NCI-H510A treated with DMSO at 0.1 percent for 48 hours (cell line): Measurements from ENCODE around the gene CIZ1.
"Not testable (repeated sequence)": the region's sequence is repeated elsewhere in the genome, so short reads cannot be mapped to it uniquely, and the experiment has no call there.

Experiments
- DNase-seq: peaks from one replicate; lab custom pipeline; 2025; lab: John Stamatoyannopoulos, UW

The CIZ1 gene

GRCh38 chr9:128145536-128145935 lies 45.8 kb downstream of the CIZ1 start:
- no peak for DNase-seq

- no peak for DNase-seq
Measured at GRCh38 chr9:128144239-128145181, 46.9 kb downstream of the CIZ1 start.

GRCh38 chr9:128143525-128144238 lies 47.7 kb downstream of the CIZ1 start:
- no peak for DNase-seq

- no peak for DNase-seq
Measured at GRCh38 chr9:128142596-128142995, 48.8 kb downstream of the CIZ1 start.

DNA sequence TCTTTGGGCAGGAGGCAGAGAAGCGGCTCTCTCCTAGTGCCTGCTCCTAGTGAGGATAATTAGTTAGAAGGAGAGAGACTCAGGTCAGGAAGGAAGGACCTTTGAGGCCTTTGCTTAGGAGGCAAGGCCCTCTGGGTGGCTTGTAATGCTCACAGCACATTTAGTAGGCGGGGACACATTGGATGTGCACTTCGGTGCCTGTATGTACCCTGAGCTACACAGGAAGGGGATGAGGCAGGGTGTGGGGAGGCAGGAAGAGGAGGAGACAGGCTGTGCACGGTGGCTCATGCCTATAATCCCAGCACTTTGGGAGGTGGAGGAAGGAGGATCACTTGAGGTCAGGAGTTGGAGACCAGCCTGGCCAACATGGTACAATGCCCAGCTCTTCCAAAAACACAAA lies 49.3 kb downstream of the CIZ1 start:
- no peak for DNase-seq

- no peak for DNase-seq
Measured at GRCh38 chr9:128141604-128142003, 49.8 kb downstream of the CIZ1 start.

GRCh38 chr9:128139621-128140020 lies 51.8 kb downstream of the CIZ1 start:
- DNase-seq = no peak

DNA sequence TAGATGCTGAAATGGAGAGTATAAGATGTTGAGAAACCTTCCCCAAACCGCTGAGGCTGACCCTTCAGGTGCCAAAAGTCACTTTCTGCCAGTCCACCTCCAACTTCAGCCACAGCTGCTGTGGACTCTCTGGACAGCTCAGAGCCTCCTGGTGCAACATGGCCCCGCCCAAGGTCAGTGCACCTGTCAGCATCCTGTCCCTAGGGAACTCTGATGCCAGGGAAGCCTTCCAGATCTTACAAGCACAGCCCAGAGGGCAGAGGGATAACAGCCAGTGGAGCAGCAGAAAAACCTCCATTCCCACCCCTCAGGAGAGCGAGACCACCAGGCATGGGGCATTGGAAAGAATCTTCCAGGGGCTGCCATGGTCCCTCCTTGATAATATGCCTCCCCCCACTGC lies 53.4 kb downstream of the CIZ1 start:
- DNase-seq = no peak

DNA sequence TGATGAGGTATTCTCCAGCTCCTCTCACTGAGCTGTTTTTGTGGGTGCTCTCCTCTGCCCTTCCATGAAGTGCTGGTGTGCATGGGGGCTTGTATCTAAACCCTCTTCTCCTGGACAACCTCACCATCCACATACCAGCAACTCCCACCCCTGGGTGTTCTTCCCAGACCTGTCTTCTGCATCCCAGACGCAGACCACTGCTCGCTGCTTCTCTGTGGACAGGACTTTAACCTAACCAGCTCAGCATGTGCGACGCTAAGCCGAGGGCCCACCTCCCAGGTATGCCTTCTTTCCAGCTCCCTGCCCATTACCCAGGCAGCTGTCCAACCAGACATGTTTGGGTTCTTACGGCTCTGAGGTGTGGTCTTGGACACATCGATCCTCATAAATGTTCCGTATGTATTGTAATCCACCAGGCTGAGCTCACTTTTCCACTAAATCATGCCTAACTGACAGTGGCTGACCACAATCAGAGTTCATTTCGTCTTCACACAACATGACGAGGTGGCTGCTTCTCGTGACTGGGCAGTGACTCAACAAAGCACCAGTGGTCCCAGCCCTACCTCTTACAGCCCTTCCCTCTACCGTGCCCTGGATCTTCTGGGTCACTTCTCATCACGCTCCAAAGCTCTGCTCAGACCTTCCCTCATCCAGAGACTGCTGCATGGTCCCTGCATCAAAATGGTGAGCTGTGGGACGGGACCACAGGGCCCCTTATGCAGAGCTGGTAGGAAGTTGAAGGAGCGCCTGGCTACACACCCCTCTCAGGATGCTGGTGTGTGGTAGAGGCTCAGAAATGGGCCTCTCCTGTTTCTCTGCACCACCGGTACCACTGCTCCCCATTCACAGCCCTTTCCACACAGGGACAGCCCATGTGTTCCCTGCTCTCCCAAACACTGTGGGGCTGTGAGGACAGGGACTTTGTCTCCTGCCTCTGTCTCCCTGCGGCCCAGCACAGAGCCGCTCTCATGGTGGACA lies 54.3 kb downstream of the CIZ1 start:
- no peak for DNase-seq

- not testable (repeated sequence) for DNase-seq
Measured at GRCh38 chr9:128135561-128135960, 55.8 kb downstream of the CIZ1 start.

DNA sequence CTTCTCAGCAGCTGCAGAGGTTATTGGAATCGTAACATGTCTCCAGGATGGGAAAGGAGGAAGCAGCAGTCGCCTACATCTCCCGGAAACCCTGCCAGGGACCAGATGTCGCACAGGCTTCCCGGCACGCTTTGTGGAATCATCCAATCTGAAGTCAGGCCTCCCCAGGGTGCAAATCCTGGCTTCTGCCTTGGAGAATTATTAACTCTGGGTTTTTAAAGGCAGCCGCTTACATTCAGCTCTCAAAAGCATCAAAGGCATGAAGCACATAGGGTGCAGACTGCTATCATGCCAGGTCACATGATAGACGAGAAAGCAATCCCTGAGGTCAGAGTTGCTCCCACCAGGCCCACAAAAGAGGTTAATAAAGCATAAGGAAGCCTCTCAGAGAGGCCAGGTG lies 59.2 kb downstream of the CIZ1 start:
- DNase-seq = not testable (repeated sequence)

DNA sequence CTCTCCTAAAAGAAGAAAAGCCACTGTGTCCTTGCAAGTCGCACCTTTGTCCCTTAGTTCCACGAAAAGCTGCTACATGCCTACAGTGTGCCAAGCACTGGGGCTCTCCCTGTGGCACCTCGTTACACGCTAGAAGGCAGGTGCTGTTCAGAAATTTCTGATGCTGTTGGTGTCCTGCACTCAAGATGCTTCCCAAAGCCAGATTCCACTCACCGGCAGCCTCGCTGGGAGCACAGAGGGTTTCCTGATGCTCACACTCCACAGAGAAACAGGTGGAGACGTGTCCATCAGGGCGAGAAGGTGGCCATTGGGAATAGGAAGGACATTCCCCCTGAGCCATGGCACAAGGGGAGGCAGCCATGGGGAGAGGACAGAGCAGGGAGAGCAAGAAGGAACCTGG lies 60.0 kb downstream of the CIZ1 start:
- not testable (repeated sequence) for DNase-seq

DNA sequence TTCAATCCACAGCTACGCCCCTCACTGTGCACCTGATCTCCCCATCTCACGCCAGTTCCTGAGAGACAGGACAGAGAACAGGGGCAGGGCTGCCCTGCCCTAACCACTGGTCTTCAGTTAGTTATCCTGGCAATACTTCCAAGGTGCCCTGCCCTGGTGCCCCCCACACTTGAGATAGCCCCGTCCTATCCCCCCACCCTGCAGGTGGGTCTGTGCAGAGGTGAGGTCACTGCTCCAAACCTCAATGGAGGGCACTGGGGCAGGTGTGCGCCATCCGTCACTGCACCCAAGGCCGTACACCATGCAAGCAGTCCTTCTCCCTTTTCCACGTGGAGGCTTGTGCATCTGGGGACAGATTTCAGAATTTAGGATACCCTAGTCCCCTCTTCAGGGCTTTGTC lies 60.7 kb downstream of the CIZ1 start:
- DNase-seq = not testable (repeated sequence)

DNA sequence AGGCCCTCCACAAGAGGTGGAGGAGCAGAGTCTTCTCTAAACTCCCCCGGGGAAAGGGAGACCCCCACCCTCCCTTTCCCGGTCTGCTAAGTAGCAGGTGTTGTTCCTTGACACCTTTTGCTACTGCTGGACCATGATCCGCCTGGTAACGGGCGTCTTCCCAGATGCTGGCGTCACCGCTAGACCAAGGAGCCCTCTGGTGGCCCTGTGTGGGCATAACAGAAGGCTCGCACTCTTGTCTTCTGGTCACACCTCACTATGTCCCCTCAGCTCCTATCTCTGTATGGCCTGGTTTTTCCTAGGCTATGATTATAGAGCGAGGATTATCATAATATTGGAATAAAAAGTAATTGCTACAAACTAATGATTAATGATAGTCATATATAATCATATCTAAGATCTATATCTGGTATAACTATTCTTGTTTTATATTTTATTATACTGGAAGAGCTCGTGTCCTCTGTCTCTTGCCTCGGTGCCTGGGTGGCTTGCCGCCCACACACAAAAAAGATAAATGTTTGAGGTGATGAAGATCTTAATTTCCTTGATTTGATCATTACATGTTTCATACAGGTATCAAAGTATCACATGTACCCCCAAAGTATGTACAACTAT lies 61.3 kb downstream of the CIZ1 start:
- DNase-seq = not testable (repeated sequence)

DNA sequence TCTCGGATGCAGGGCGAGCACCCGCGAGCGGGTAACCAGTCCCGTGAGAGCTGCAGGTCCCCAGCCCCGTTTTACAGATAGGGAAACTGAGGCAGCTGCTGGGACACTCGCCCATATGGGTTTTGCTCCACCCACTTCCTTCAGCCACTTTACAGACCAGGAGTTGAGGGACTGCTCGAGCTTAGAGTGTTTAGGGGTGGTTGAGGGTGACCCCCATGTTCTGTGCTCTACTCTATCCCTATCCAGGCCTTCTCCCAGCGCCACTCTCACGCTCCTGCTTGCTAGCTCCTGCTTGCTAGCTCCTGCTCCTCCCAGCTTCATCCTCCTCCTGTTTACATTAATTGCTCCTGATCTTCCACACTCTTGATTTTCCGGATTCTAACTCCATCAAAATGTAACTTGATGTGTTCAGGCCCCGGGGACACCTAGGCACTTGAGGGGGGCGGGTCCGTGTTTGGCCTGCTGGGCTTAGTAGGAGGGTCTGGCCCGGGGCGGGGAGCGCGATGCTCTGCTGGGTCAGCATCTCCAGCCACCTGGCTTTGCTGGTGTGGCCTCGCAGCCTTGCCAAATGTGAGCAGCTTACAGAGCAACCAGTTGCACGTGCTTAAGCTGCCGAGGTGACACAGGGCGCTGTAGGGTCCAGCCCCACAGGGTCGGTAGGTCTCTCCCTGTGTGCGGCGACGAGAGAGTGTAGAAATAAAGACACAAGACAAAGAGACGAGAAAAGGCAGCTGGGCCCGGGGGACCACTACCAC lies 62.4 kb downstream of the CIZ1 start:
- DNase-seq = no peak

- peak; percentile 89 for DNase-seq
Measured at GRCh38 chr9:128127990-128128835, 63.2 kb downstream of the CIZ1 start.

GRCh38 chr9:128127568-128127989 lies 63.8 kb downstream of the CIZ1 start, which contains the start of gene PTGES2:
Gene PTGES2 (minus strand): TSS chr9:128127729. CDS start chr9:128127717, 12 bp downstream.
- DNase-seq = peak; percentile 42

GRCh38 chr9:128125580-128126354 lies 65.6 kb downstream of the CIZ1 start:
- DNase-seq = no peak
